ENCODE measurements around the gene MTHFD2L.
"Not testable (repeated sequence)": the region's sequence is repeated elsewhere in the genome, so short reads cannot be mapped to it uniquely, and the experiment has no call there.

MTHFD2L gene

DNA sequence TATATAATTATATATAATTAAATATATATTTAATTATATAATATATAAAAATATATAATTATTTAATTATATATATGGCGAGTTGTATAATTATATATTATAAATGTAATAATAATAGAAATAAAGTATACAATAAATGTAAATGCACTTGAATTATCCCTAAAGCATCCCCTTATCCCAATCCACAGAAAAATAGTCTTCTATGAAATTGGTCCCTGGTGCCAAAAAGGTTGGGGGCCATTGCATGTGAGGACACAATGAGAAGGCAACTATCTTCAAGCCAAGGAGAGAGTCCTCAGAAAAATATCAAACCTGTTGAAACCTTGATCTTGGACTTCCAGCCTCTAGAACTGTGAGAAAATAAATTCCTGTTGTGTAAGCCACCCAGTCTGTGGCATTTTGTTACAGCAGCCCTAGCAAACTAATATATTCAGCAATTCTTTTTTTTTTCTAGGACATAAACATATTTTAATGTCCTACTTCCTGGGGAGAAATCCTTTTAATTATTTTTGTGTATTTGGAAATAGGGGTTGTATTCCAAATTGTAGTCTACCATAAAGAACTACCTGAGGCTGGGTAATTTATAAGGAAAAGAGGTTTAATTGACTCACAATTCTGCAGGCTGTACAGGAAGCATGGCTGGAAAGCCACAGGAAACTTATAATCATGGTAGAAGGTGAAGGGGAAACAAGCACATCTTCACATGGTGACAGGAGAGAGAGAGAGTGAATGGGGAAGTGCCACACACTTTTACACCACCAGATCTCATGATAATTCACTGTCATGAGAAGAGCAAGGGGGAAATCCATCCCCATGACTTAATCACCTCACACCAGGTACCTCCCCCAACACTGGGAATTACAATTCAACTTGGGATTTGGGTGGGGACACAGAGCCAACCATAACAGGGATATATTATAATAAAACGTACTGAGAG lies 36.0 kb upstream of the MTHFD2L start:
- DNase-seq (ENCODE audit: insufficient read length, low spot score): no peak
- no peak for FAIRE-seq
- TF ChIP-seq, protein P1, sequence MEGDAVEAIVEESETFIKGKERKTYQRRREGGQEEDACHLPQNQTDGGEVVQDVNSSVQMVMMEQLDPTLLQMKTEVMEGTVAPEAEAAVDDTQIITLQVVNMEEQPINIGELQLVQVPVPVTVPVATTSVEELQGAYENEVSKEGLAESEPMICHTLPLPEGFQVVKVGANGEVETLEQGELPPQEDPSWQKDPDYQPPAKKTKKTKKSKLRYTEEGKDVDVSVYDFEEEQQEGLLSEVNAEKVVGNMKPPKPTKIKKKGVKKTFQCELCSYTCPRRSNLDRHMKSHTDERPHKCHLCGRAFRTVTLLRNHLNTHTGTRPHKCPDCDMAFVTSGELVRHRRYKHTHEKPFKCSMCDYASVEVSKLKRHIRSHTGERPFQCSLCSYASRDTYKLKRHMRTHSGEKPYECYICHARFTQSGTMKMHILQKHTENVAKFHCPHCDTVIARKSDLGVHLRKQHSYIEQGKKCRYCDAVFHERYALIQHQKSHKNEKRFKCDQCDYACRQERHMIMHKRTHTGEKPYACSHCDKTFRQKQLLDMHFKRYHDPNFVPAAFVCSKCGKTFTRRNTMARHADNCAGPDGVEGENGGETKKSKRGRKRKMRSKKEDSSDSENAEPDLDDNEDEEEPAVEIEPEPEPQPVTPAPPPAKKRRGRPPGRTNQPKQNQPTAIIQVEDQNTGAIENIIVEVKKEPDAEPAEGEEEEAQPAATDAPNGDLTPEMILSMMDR (IDR thresholded peaks at IDR 0.05; ENCODE audit: insufficient read depth, missing control alignments): no peak

DNA sequence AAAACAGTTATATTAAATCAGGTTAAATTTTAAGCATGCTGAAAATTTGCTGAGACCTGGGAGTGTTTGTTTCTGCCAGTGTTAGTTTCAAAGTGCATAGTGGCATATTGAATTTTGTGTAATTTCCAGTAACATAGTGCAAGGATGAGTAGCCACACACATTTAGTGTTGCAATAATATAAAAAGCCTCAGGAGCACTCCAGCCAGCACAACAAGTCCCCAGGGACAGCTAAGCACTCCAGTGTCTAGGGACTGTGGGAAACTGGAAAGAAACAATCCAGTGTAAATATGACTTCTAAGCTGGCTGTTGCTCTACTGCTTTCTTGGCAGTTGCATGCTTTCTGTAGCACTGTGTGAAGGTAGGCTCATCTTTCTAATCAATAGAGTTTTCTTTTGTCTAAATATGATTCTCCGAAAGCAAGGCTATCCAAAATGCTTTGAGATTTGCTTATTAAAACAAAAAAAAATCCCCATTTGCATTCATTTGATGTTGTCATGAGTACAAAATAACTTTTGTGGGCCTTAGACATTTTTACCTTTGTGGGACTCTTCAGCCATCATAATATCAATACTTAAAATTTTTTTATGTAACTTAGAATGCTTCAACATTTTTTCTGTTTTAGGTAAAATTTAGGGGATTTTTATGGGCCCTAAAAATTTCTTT lies 34.7 kb upstream of the MTHFD2L start:
- no peak for DNase-seq (ENCODE audit: insufficient read length, low spot score)
- TF ChIP-seq, protein P1 (IDR thresholded peaks at IDR 0.05; ENCODE audit: insufficient read depth, missing control alignments): no peak
- peak; percentile 41 for FAIRE-seq

DNA sequence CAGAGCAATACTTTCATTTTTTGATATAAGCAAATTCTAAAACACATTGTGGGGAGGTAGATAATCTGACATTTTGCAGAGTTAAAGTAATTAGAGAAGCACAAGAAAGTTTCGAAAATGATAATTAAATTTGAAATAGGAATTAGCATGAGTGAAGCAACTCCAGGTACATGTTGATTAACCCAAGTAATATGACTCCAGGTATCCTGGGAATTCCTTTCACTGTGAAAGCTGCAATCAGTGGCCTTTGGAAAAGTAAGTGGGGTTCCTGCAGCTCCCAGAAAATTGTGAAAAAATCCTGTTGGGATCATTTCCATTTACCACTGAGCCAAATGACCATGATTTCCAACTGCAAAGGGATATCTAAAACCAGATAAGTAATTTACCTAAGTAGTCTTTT lies 32.9 kb upstream of the MTHFD2L start:
- TF ChIP-seq, protein P1 (IDR thresholded peaks at IDR 0.05; ENCODE audit: insufficient read depth, missing control alignments): no peak
- DNase-seq (ENCODE audit: insufficient read length, low spot score) (no peak), FAIRE-seq (no peak)

DNA sequence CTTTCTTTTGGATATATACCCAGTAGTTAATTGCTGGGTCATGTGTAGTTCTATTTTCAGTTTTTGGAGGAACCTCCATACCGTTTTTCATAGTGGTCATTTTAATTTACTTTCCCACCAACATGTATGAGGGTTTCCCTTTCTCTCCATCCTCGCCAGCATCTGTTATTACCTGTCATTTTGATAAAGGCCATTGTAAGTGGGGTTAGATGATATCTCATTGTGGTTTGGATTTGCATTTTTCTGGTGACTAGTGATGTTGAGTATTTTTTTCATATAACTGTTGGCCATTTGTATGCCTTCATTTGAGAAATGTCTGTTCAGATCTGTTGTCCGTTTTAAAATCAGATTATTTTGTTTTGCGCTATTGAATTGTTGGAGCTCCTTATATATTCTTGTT lies 30.2 kb upstream of the MTHFD2L start:
- TF ChIP-seq, protein P1 (IDR thresholded peaks at IDR 0.05; ENCODE audit: insufficient read depth, missing control alignments): no peak
- FAIRE-seq: no peak

DNA sequence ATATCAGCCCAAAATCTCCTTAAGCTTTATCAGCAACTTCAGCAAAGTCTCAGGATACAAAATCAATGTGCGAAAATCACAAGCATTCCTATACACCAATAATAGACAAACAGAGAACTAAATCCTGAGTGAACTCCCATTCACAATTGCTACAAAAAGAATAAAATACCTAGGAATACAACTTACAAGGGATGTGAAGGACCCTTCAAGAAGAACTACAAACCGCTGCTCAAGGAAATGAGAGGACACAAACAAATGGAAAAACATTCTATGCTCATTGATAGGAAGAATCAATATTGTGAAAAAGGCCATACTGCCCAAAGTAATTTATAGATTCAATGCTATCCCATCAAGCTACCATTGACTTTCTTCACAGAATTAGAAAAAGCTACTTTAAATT lies 27.1 kb upstream of the MTHFD2L start:
- not testable (repeated sequence) for FAIRE-seq; DNase-seq (ENCODE audit: insufficient read length, low spot score)

More for the DNA sequence above, 30.2 kb upstream of the MTHFD2L start:
- DNase-seq (ENCODE audit: insufficient read length, low spot score): no peak

DNA sequence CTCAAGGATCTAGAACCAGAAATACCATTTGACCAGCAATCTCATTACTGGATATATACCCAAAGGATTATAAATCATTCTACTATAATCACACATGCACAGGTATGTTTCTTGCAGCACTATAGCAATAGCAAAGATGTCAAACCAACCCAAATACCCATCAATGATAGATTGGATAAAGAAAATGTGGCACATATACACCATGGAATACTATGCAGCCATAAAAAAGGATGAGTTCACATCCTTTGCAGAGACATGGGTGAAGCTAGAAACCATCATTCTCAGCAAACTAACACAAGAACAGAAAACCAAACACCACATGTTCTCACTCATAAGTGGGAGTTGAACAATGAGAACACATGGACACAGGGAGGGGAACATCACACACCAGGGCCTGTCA lies 25.7 kb upstream of the MTHFD2L start:
- not testable (repeated sequence) for DNase-seq (ENCODE audit: insufficient read length, low spot score); FAIRE-seq

DNA sequence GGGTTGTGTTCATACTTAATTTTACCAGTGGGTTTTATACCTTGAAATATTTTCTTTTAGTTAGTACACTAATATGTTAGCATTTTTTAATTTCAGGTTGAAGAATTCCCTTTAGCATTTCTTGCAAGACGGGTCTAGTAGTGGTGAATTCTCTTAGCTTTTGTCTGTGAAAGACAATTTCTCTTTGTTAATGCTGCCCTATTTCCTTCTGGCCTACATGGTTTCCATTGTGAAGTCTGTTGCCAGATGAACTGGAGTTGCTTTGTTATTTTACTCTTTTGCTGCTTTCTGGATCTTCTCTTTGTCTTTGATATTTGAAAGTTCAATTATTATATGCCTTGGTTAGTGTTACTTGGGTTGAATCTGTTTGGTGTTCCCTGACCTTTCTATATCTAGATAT lies 25.0 kb upstream of the MTHFD2L start:
- FAIRE-seq: no peak
- TF ChIP-seq, protein P1 (IDR thresholded peaks at IDR 0.05; ENCODE audit: insufficient read depth, missing control alignments): no peak
- DNase-seq (ENCODE audit: insufficient read length, low spot score): no peak
